OCI-LY1 (cell line): Measurements from ENCODE around the gene MAP4K4.

Experiments used
- CTCF ChIP-seq: fragments of 200-600 bp; sonication (generic), shearing (Covaris generic); IDR thresholded peaks from 2 replicates; pipeline ENCODE4 v1.5.1; 2017; ENCODE audit warnings: mild to moderate bottlenecking, antibody characterized with exemption, low read length, moderate library complexity, mixed read lengths
- EZH2 ChIP-seq: fragments of 200-600 bp; sonication (generic), shearing (Covaris generic); IDR thresholded peaks from 2 replicates; pipeline ENCODE4 v1.8.0; 2017; ENCODE audit warnings: borderline replicate concordance, mixed run types, mild to moderate bottlenecking, antibody characterized with exemption, low read length, moderate library complexity, mixed read lengths

GRCh38 chr2:101736861-101737291 is 39.4 kb downstream of the MAP4K4 start:
- no peak for TF ChIP-seq CTCF
- no peak for TF ChIP-seq EZH2
